H1 (cell line): ENCODE measurements around the gene MMEL1.

Experiments
- CEBPB ChIP-seq: IDR thresholded peaks from 2 replicates; pipeline ENCODE4 v1.6.1; 2012; ENCODE audit warnings: low read depth, low read length
- EP300 ChIP-seq, 2 experiments: IDR thresholded peaks; 1 replicate in 1 of 2; 2 replicates in 1 of 2; pipeline ENCODE4 v1.6.1; 2011 to 2012; ENCODE audit warnings: low read depth in 2 of 2, low read length in 2 of 2, mild to moderate bottlenecking in 2 of 2, borderline replicate concordance in 1 of 2, inconsistent platforms in 1 of 2, moderate library complexity in 1 of 2
- EZH2 ChIP-seq: fragments of 200-600 bp; sonication (generic); IDR thresholded peaks from 2 replicates; pipeline ENCODE4 v1.7.1; 2012; ENCODE audit warnings: low read depth, mild to moderate bottlenecking, moderate library complexity, low read length, inconsistent platforms; ENCODE audit not compliant: severe bottlenecking
- JUND ChIP-seq: IDR thresholded peaks from 2 replicates; pipeline ENCODE4 v1.6.1; 2011; ENCODE audit warnings: mild to moderate bottlenecking, improper control_type of control experiment, low read length
- MAFK ChIP-seq: IDR thresholded peaks from 2 replicates; pipeline ENCODE4 v1.6.1; 2012; ENCODE audit warnings: low read depth, mild to moderate bottlenecking, improper control_type of control experiment, low read length
- MAX ChIP-seq: IDR thresholded peaks from 2 replicates; pipeline ENCODE4 v1.6.1; 2012; ENCODE audit warnings: inconsistent platforms
- POLR2A ChIP-seq, 2 experiments: IDR thresholded peaks; 1 replicate in 1 of 2; 2 replicates in 1 of 2; pipeline ENCODE4 v1.6.1; 2011; ENCODE audit warnings: low read depth in 2 of 2, low read length in 2 of 2, mild to moderate bottlenecking in 2 of 2; ENCODE audit errors: control extremely low read depth in 1 of 2
- RXRA ChIP-seq: IDR thresholded peaks from 2 replicates; pipeline ENCODE4 v1.6.1; 2011; ENCODE audit warnings: low read depth, mild to moderate bottlenecking, low read length, moderate library complexity; ENCODE audit not compliant: insufficient read depth
- TEAD4 ChIP-seq: IDR thresholded peaks from 2 replicates; pipeline ENCODE4 v1.6.1; 2012; ENCODE audit warnings: low read depth, low read length, inconsistent platforms, mixed read lengths
- ZNF274 ChIP-seq: IDR thresholded peaks from 2 replicates; pipeline ENCODE4 v1.7.0; 2012; ENCODE audit warnings: low read length, borderline replicate concordance; ENCODE audit errors: extremely low read depth
- TF ChIP-seq, protein P1 (sequence below), 3 experiments: IDR thresholded peaks; 1 replicate in 2 of 3; 2 replicates in 1 of 3; pipeline versions ENCODE4 v1.5.1 to v1.6.1; 2011; ENCODE audit warnings: low read length in 3 of 3, mild to moderate bottlenecking in 3 of 3, inconsistent platforms in 2 of 3, low read depth in 1 of 3, moderate library complexity in 1 of 3; ENCODE audit not compliant: insufficient read depth in 1 of 3; ENCODE audit errors: control extremely low read depth in 1 of 3

DNA sequence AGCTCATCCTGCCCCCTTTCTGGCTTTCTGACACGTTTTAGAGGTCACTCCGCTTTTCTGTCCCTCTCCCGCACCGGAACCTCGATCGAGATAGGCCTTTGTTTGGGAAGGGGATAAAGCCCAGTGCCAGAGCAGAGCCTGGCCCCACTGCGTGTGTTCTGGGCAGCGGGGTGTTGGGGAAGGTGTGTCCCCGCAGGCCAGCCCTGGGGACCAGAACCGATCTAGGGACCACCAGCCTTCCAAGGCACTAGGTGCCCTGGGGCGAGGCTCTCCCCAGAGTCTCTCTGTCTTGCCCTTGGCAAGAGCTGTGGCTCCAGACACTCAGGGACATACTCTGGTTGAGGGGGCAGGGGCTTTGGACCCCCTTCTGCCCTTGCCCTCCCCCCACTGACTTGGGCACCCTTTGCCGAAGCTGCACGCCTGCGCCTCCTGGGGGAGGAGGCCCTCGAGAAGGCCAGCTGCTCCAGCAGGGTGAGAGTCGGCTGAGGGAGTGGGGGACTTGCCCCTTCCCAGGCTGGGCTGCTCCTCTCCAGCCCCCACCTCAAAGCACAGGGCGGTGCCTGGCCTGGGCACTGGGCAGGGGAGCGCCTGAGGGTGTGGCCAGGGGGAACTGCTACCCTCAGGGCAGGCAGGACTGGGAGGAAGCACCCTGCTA, 29.8 kb downstream of the MMEL1 start:
- TF ChIP-seq MAX (no peak), JUND (no peak), RXRA (no peak), CEBPB (no peak), ZNF274 (no peak), EP300 (IDR thresholded peaks at IDR 0.05; ENCODE audit: borderline replicate concordance in 1 of 2, low read depth in 2 of 2, low read length in 2 of 2) (no peak), MAFK (no peak), TEAD4 (no peak), POLR2A (IDR thresholded peaks at IDR 0.05; ENCODE audit: control extremely low read depth in 1 of 2, low read depth in 2 of 2, low read length in 2 of 2) (no peak), EZH2 (no peak)
- TF ChIP-seq, protein P1, sequence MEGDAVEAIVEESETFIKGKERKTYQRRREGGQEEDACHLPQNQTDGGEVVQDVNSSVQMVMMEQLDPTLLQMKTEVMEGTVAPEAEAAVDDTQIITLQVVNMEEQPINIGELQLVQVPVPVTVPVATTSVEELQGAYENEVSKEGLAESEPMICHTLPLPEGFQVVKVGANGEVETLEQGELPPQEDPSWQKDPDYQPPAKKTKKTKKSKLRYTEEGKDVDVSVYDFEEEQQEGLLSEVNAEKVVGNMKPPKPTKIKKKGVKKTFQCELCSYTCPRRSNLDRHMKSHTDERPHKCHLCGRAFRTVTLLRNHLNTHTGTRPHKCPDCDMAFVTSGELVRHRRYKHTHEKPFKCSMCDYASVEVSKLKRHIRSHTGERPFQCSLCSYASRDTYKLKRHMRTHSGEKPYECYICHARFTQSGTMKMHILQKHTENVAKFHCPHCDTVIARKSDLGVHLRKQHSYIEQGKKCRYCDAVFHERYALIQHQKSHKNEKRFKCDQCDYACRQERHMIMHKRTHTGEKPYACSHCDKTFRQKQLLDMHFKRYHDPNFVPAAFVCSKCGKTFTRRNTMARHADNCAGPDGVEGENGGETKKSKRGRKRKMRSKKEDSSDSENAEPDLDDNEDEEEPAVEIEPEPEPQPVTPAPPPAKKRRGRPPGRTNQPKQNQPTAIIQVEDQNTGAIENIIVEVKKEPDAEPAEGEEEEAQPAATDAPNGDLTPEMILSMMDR (IDR thresholded peaks at IDR 0.05; ENCODE audit: control extremely low read depth in 1 of 3, insufficient read depth in 1 of 3, low read depth in 1 of 3, low read length in 3 of 3) = no peak
